Pericardium fibroblast (primary cell): ENCODE data around the gene KLHL28. TPM values are rescaled to one million over a fixed set of nuclear protein-coding genes. Genes with fewer than 3 reads are reported as not detected.

ENCODE experiments used
- total RNA-seq: library from RNA; depleted of rRNA; stranded (reverse); fragments of >200 nt; gene quantifications from 2 replicates; pipeline ENCODE4 v1.2.3, GENCODE V29; 2015

KLHL28 gene, protein sequence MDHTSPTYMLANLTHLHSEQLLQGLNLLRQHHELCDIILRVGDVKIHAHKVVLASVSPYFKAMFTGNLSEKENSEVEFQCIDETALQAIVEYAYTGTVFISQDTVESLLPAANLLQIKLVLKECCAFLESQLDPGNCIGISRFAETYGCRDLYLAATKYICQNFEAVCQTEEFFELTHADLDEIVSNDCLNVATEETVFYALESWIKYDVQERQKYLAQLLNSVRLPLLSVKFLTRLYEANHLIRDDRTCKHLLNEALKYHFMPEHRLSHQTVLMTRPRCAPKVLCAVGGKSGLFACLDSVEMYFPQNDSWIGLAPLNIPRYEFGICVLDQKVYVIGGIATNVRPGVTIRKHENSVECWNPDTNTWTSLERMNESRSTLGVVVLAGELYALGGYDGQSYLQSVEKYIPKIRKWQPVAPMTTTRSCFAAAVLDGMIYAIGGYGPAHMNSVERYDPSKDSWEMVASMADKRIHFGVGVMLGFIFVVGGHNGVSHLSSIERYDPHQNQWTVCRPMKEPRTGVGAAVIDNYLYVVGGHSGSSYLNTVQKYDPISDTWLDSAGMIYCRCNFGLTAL
- total RNA-seq, result 4.2 and 5.0 TPM in 2 replicates

DNA sequence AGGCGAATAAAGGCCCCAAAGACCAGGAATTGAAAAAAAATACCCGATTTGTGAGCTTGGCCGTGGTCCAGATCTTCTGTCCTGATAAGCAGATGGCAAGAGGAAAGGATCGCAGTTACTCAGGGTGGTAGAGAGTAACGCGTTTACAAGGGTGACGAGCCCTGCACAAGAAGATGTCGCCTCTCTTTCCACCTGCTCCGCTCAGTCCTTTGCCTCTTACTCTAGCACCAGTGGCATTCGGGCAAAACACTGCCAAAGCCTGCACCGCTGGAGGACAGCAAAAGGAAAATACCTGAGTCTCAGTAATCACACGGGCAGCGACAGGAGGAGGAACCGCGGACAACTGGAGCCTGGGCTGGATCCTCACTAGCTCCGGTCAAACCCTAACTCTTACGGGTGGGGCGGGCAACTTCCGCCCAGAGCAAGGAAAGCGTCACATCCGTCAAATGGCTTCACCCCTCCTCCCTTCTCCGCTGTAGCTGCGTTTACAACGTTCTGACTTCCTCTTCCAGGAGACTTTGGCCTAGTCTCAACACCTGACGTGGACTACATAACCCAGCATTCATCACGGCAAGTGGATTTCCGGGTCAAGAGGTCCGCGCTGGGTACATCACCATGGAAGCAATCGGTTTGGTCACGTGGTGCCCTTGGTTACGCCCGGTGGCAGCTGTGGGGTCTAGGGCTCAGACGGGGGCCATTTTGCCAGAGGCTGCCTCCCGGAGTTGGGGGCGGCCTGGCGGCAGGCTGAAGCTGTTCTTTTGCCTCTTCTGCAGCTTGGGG is at the start of gene KLHL28, which contains the start of gene TOGARAM1:
KLHL28 (minus strand) TSS at position 394 of the 780 bp plus-strand sequence. CDS start 16,019 bp downstream, outside the sequence.
TOGARAM1 (plus strand) TSS at position 637 of the 780 bp plus-strand sequence. CDS start 232 bp downstream, outside the sequence.

Other genes starting within 250 kb of the KLHL28 start
- gene TOGARAM1, start 243 bp upstream of the KLHL28 start, total RNA-seq, result 9.8 and 11.2 TPM in 2 replicates
- 14.4 and 24.8 TPM in 2 replicates for gene PRPF39, start 122.2 kb upstream of the KLHL28 start, total RNA-seq
- gene FKBP3, start 172.5 kb upstream of the KLHL28 start, total RNA-seq, result 38.4 and 42.5 TPM in 2 replicates
- gene FANCM, start 174.0 kb upstream of the KLHL28 start, total RNA-seq, result 2.5 and 5.9 TPM in 2 replicates